ENCODE data around the gene YY2. TPM values are rescaled to one million over a fixed set of nuclear protein-coding genes. Genes with fewer than 3 reads are reported as not detected.
A peak's percentile ranks its signal among the peaks of the same experiment; 100 is the strongest.
"Not testable (repeated sequence)": the region's sequence is repeated elsewhere in the genome, so short reads cannot be mapped to it uniquely, and the experiment has no call there.

Gene YY2
- total RNA-seq (2014; rRNA removed; shearing (Covaris generic)) = 0.10 and 0.30 TPM in 2 replicates

DNA sequence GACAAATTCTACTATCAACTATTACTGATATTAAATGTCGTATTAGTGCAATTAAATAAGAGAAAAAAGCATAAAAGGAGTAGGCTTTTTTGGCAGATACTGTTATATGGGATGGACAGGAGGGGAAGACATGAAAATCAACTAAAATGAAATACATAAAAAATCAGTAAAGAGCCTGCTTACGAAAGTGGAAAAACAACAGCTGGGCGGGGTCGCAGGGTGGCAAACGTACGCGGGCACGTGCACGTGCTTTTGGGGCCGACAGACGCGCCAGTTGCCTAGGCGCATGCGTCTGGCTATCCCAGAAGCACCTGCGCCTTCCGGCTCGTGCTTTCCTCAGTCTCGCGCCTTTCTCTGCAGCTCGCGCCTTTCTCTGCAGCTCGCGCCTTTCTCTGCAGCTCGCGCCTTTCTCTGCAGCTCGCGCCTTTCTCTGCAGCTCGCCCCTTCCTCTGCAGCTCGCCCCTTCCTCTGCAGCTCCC, at the start of gene YY2:
YY2 (plus strand) TSS at position 51 of the 479 bp plus-strand sequence. CDS start 498 bp downstream, outside the sequence.
- no peak for DNase-seq
- no peaks in the 10 kb centered on the region for H3K27me3 ChIP-seq (ENCODE audit: control insufficient read depth, insufficient read depth, low read length)
- no peak within 1 kb of the TSS for H3K4me3 ChIP-seq (ENCODE audit: insufficient read depth, low read depth, low read length)
- no peaks in the 10 kb centered on the region; the same call in none of the 2 replicates for H3K36me3 ChIP-seq (replicated peaks; ENCODE audit: control insufficient read depth, insufficient read depth, low read length)

DNA sequence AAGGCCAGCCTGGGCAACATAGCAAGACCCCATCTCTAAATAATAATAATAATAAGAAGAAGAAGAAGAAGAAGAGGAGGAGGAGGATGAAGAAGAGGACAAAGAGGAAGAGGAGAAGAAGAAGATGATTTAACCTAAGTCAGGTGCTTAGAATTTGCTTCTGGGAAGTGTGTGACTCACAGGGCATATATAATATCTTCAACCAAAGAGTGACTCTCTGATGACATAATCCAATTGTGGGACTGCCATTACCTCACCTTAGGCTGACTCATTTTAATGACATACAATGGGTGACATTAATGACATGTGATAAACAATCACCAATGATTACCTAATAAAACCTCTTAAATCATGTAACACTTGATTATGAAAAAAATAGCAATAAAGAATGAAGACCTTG, 49.1 kb upstream of the YY2 start:
- Histone ChIP-seq H3K4me3 (ENCODE audit: insufficient read depth, low read depth, low read length) (no peak overlapping the region), H3K27me3 (ENCODE audit: control insufficient read depth, insufficient read depth, low read length) (no peaks in the 10 kb centered on the region), H3K36me3 (replicated peaks; ENCODE audit: control insufficient read depth, insufficient read depth, low read length) (no peaks in the 10 kb centered on the region)
- DNase-seq = no peak

DNA sequence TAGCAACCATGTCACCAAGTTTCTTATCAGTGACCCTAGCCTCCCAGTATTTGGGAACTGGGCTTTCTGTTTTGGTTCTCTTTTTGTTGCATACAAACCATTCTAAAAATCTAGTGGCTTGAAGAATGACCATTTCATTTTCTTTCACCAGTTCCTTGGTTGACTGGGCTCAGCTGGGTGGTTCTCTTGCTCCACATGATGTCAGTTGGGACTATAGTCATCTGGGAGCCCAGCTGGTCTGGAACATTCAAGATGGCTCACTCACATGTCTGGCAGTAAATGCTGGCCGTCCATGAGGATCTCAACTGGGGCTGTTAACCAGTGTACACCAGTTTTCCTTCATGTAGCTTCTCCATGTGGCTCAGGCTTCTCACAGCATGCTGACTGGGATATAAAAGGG, 44.0 kb upstream of the YY2 start:
- Histone ChIP-seq H3K36me3 (replicated peaks; ENCODE audit: control insufficient read depth, insufficient read depth, low read length) (no peaks in the 10 kb centered on the region), H3K27me3 (ENCODE audit: control insufficient read depth, insufficient read depth, low read length) (no peaks in the 10 kb centered on the region), H3K4me3 (ENCODE audit: insufficient read depth, low read depth, low read length) (no peak overlapping the region)
- no peak for DNase-seq

DNA sequence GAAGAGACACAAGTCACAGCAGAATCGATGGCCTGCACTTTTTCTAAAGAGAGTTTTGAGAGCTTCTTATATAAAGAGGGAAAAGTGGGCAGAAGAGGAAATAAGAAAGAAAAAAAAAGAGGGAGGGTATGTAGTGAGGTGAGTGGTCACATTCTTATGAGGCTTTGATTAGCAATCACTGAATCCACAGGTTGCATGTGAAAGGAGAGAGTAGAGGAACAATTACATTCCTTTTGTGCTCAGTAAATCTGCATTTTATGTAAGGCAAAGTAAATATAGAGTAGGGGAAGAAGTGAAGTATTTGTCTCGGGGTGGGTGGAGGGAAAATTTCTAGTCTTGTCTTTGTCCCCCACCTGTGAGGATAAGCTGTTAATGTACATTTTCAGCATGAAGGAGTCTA, 43.2 kb upstream of the YY2 start:
- DNase-seq = no peak
- Histone ChIP-seq H3K4me3 (ENCODE audit: insufficient read depth, low read depth, low read length) (no peak overlapping the region), H3K36me3 (replicated peaks; ENCODE audit: control insufficient read depth, insufficient read depth, low read length) (no peaks in the 10 kb centered on the region), H3K27me3 (ENCODE audit: control insufficient read depth, insufficient read depth, low read length) (no peaks in the 10 kb centered on the region)

DNA sequence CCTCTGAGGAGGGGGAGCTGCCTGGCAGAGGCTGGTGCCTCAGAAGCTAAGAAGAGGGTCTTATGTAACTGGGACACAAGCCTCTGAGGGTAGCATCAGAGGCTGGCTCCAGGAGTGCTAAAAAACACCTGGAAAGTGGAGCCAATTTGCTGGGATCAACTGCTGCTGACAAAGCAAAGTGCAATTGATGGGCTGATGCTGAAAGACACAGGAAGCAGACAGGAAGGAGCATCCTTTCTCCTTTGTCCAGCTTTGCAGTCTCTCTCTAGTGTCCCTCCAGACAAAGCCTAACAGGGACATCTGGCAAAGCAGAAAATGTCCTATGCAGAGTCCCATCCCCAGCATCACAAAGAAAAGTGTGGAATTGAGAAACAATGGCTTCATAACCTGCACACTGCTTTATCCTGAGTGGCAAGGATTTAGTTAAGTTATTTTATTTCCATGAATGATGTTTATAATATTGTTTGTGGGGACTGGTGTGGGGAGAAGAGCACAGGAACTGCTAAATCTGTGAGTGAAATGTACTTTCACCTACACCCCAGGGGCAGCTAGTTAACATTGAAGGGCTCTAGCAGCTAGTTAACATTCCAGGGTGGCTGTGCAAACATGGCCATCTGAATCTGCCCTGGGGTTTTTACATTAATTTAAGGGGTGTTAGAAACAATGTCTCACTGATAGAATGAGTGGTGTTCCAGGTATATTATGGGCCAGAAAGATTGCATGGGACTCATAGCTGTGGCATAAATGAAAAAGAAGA, 42.0 kb upstream of the YY2 start:
- H3K27me3 ChIP-seq (ENCODE audit: control insufficient read depth, insufficient read depth, low read length) = no peaks in the 10 kb centered on the region
- no peak overlapping the region for H3K4me3 ChIP-seq (ENCODE audit: insufficient read depth, low read depth, low read length)
- no peaks in the 10 kb centered on the region for H3K36me3 ChIP-seq (replicated peaks; ENCODE audit: control insufficient read depth, insufficient read depth, low read length)
- DNase-seq = no peak

DNA sequence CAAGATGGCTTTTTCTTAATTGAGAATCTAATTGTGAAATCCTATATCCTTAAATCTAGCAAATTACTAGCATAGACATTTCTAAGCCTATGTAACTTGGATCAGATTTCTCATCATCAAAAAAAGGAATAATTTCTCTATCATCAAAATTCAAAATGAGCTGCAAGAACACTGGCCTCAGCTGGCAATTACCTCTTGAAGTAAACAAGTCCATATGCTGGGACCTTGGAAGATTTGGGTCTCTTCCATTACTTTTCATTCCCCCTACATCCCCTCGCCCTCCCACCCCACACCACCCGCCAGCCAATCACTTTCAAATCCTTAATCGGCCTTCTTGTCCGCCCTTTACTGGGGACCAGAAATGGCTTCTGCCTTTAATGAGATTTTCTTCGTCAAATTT, 39.7 kb upstream of the YY2 start:
- Histone ChIP-seq H3K4me3 (ENCODE audit: insufficient read depth, low read depth, low read length) (no peak overlapping the region), H3K36me3 (replicated peaks; ENCODE audit: control insufficient read depth, insufficient read depth, low read length) (no peaks in the 10 kb centered on the region), H3K27me3 (ENCODE audit: control insufficient read depth, insufficient read depth, low read length) (no peaks in the 10 kb centered on the region)
- DNase-seq = no peak

DNA sequence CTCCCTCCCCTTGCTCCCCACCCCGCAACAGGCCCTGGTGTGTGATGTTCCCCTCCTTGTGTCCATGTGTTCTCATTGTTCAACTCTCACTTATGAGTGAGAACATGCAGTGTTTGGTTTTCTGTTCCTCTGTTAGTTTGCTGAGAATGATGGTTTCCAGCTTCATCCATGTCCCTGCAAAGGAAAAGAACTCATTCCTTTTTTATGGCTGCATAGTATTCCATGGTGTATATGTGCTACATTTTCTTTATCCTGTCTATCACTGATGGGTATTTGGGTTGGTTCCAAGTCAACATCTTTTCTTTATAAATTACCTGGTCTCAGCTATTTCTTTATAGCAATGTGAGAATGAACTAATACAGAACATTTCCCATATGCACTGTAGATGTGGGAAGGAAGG, 35.6 kb upstream of the YY2 start:
- H3K27me3 ChIP-seq (ENCODE audit: control insufficient read depth, insufficient read depth, low read length); DNase-seq; H3K4me3 ChIP-seq (ENCODE audit: insufficient read depth, low read depth, low read length): not testable (repeated sequence)

DNA sequence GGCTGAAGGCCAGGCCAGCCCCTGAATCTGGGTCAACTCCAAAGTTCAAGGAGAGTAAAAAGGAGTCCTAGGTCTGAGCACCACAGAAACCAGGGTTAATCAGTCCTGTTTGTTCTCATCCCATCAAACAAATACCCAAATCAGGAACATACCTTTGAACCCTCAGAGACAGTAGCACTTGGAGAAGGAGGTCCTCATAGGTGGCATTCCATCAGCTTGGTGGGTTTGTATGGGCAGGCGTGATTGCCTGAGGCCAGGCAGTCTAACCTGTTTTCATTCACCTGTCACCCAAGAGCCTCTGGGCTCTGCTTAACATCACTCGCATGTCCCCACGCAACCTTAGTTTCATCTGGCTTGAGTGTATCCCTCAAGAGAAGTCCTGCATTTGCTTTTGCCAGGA, 33.9 kb upstream of the YY2 start:
- Histone ChIP-seq H3K36me3 (replicated peaks; ENCODE audit: control insufficient read depth, insufficient read depth, low read length) (no peaks in the 10 kb centered on the region), H3K4me3 (ENCODE audit: insufficient read depth, low read depth, low read length) (no peak overlapping the region), H3K27me3 (ENCODE audit: control insufficient read depth, insufficient read depth, low read length) (no peaks in the 10 kb centered on the region)
- no peak for DNase-seq

More for the DNA sequence above, 35.6 kb upstream of the YY2 start:
- H3K36me3 ChIP-seq (replicated peaks; ENCODE audit: control insufficient read depth, insufficient read depth, low read length) = not testable (repeated sequence)

DNA sequence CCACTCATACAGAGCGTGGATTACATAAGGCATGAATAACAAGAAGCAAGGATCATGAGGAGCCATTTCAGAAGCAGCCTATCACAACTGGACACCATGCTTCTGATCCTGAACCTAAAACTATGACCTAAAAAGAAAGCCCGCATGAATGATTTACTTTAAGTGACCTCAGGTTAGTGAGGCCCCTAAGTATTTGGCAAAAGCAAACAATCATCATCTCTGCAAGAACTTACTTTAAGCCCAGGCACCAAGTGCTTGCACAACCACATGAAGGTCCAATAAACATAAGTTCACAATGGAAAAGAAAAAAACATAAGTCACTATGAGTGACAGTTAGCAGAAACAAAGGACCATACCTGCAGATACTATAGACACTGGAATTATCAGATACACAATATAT, 24.3 kb upstream of the YY2 start:
- DNase-seq = no peak
- Histone ChIP-seq H3K4me3 (ENCODE audit: insufficient read depth, low read depth, low read length) (no peak overlapping the region), H3K36me3 (replicated peaks; ENCODE audit: control insufficient read depth, insufficient read depth, low read length) (no peaks in the 10 kb centered on the region), H3K27me3 (ENCODE audit: control insufficient read depth, insufficient read depth, low read length) (no peaks in the 10 kb centered on the region; the same call in 1 of the 2 replicates)

DNA sequence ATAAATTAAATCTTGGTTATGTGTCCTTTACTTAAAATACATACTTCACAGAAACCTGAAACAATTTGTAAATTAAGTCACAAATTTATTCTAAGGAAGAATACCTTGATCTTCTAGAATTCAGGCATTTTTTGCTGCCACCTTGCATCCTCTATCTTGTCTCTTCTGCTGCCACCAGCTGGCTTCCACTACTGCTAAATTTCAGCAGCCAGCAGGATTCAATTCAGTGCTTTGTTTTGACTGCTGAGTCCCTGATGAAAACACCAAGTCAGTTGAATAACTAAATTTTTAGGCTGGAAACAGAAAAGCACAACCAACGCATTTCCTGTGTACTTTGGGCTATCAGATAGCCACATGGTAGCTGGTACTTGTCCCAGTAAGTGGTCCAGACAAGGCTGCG, 18.7 kb upstream of the YY2 start:
- Histone ChIP-seq H3K36me3 (replicated peaks; ENCODE audit: control insufficient read depth, insufficient read depth, low read length) (no peaks in the 10 kb centered on the region), H3K27me3 (ENCODE audit: control insufficient read depth, insufficient read depth, low read length) (no peaks in the 10 kb centered on the region), H3K4me3 (ENCODE audit: insufficient read depth, low read depth, low read length) (no peak overlapping the region)
- no peak for DNase-seq

DNA sequence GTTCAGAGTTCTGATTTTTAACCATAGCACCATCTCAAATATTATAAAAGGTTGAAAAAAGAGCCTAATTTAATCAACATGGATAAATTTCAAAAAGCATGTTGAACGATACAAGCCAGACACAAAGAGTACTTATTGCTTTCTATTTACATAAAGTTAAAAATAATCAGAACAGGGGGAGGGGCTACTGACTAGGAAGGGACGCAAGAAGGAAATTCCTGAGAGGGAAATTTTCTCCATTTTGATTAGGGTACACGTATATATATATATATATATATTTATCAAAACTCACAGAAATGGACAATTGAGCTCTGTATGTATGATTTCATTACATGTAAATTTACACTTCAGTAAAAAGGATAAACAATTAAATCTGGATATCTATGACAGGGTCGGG, 16.9 kb upstream of the YY2 start:
- no peak for DNase-seq

DNA sequence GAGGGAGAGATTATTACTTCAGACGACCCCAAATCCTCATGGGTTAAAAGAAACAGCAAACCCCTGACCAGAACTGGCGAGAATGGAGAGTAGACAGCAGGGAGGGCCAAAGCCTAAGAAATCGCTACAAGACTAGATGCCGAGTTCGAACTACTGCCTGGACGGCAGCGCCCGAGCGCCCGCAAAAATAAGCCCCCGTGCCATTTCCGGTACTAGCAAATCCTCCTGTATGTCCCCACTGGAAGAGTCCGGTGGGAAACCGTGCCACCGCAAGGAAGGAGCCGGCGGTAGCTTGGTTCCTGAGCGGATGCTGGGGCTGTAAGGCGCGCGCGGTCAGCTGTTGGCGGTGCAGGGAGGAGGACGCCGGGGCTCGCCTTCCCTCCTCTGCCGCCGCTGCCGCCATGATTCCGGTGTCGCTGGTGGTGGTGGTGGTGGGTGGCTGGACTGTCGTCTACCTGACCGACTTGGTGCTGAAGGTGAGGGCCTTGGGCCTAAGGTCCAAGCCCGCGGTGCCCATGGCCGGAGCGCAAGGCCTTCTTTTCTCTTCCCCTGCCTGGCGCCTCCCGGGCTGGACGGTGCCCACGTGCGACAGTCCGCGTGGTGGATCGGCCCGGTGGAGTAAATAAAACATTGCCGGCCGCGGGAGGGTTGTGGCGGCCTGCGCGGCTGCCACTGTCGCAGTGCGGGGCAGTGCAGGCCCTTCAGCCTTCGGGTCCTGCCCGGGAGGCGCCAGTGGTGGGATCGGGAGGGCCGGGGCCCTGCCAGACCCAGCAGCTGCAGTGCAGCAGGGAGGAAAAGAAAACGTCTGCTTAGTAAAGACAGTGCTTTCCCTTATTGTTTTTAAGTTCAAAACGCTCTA, 16.2 kb upstream of the YY2 start, which contains the start of gene MBTPS2:
MBTPS2 (plus strand) TSS at position 284 of the 859 bp plus-strand sequence; CDS start at position 402, 118 bp downstream.
- peak within 1 kb of the TSS; percentile 80 for H3K4me3 ChIP-seq (ENCODE audit: insufficient read depth, low read depth, low read length)
- H3K27me3 ChIP-seq (ENCODE audit: control insufficient read depth, insufficient read depth, low read length) = no peaks in the 10 kb centered on the region
- DNase-seq = peak; percentile 57
- H3K36me3 ChIP-seq (replicated peaks; ENCODE audit: control insufficient read depth, insufficient read depth, low read length) = no peaks in the 10 kb centered on the region

More for the DNA sequence above, 16.9 kb upstream of the YY2 start:
- Histone ChIP-seq H3K36me3 (replicated peaks; ENCODE audit: control insufficient read depth, insufficient read depth, low read length) (no peaks in the 10 kb centered on the region), H3K4me3 (ENCODE audit: insufficient read depth, low read depth, low read length) (peak overlapping the region; percentile 80), H3K27me3 (ENCODE audit: control insufficient read depth, insufficient read depth, low read length) (no peaks in the 10 kb centered on the region)

DNA sequence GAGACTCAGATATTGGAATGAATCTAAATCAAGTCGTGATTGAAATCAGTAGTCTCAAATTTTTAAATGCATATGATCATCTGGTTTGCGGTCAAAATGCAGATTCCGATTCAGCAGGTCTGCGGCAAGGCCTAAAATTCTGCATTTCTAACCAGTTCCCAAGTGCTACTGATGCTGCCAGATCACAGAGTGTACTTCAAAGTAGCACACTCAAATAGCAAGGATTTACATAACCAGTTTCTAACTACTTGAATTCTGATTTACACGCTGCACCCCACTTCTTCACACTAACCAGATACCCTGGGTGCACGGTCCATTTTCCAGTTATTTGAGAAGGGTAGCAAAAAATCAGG, 15.6 kb upstream of the YY2 start:
- H3K36me3 ChIP-seq (replicated peaks; ENCODE audit: control insufficient read depth, insufficient read depth, low read length) = peaks cover 1% of the 10 kb centered on the region
- DNase-seq = no peak
- no peaks in the 10 kb centered on the region for H3K27me3 ChIP-seq (ENCODE audit: control insufficient read depth, insufficient read depth, low read length)

DNA sequence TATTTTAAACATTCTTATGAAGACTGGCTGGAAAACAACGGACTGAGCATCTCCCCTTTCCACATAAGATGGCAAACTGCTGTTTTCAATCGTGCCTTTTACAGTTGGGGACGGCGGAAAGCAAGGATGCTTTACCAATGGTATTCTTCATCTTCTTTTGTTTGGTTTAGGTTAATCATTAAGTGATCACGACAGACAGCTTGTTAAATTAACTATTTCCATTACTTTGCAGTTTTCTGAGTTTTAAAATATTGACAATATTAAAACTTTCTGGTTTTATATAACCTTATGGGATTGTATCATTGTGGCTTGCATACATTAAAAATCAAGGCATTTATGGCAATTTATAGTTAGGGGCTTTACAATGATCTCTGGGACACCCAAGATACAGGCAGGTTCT, 12.6 kb upstream of the YY2 start:
- Histone ChIP-seq H3K36me3 (replicated peaks; ENCODE audit: control insufficient read depth, insufficient read depth, low read length) (peaks cover 2% of the 10 kb centered on the region), H3K4me3 (ENCODE audit: insufficient read depth, low read depth, low read length) (no peak overlapping the region), H3K27me3 (ENCODE audit: control insufficient read depth, insufficient read depth, low read length) (no peaks in the 10 kb centered on the region)
- no peak for DNase-seq

More for the DNA sequence above, 15.6 kb upstream of the YY2 start:
- H3K4me3 ChIP-seq (ENCODE audit: insufficient read depth, low read depth, low read length) = peak overlapping the region; percentile 80

DNA sequence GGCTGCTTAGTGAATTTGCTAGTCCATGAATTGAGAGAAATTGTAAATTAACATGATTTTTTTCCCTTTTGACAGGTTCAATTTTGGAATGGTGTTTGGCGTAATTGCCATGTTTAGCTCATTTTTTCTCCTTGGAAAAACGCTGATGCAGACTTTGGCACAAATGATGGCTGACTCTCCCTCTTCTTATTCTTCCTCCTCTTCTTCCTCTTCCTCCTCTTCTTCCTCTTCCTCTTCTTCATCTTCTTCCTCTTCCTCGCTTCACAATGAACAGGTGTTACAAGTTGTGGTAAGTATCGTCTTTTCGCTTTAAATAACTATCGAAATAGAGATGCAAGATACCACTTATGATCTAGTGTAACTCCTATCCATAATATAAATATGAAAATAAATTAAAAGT, 10.7 kb upstream of the YY2 start:
- DNase-seq = no peak
- H3K27me3 ChIP-seq (ENCODE audit: control insufficient read depth, insufficient read depth, low read length) = no peaks in the 10 kb centered on the region
- H3K4me3 ChIP-seq (ENCODE audit: insufficient read depth, low read depth, low read length) = no peak overlapping the region
- peaks cover 2% of the 10 kb centered on the region for H3K36me3 ChIP-seq (replicated peaks; ENCODE audit: control insufficient read depth, insufficient read depth, low read length)
